ENCODE data around the gene ZNF689.

The ZNF689 gene

GRCh38 chr16:30567991-30568638 is 42.1 kb downstream of the ZNF689 start:
- Histone ChIP-seq H3K4me3 (no peak overlapping the region), H3K27me3 (no peaks in the 10 kb centered on the region), H3K27ac (no peak overlapping the region), H3K9me3 (no peaks in the 10 kb centered on the region), H3K4me1 (peaks cover 0 to 24% (median 22%) of the 10 kb centered on the region in 4 donors), H3K36me3 (no peaks in the 10 kb centered on the region)
- intact Hi-C loops (cut with DNase I; ENCODE audit: low total_unique reads): no loop called here
- TF ChIP-seq CTCF (IDR thresholded peaks at IDR 0.05): no peak
- no peak for DNase-seq

- H3K36me3 ChIP-seq: no peaks in the 10 kb centered on the region
- H3K27me3 ChIP-seq: no peaks in the 10 kb centered on the region
- intact Hi-C loops (cut with DNase I; ENCODE audit: low total_unique reads): no loop called here
- H3K9me3 ChIP-seq: no peaks in the 10 kb centered on the region
- no peak for DNase-seq
- no peak overlapping the region for H3K4me3 ChIP-seq
- no peak overlapping the region for H3K27ac ChIP-seq
- peaks cover 0 to 18% (median 16%) of the 10 kb centered on the region in 4 donors for H3K4me1 ChIP-seq
- no peak for TF ChIP-seq CTCF (IDR thresholded peaks at IDR 0.05)
These were observed 42.8 kb downstream of the ZNF689 start for GRCh38 chr16:30567160-30567990.

GRCh38 chr16:30566531-30566930 is 43.7 kb downstream of the ZNF689 start:
- intact Hi-C loops (cut with DNase I; ENCODE audit: low total_unique reads): no loop called here
- Histone ChIP-seq H3K9me3 (no peaks in the 10 kb centered on the region), H3K36me3 (no peaks in the 10 kb centered on the region), H3K27me3 (no peaks in the 10 kb centered on the region), H3K27ac (no peak overlapping the region), H3K4me1 (peaks cover 0 to 15% (median 13%) of the 10 kb centered on the region in 4 donors), H3K4me3 (no peak overlapping the region)
- DNase-seq: no peak
- TF ChIP-seq CTCF (IDR thresholded peaks at IDR 0.05): no peak

GRCh38 chr16:30565984-30566383 is 44.2 kb downstream of the ZNF689 start:
- Histone ChIP-seq H3K4me1 (peaks cover 0 to 19% (median 16%) of the 10 kb centered on the region in 4 donors), H3K36me3 (no peaks in the 10 kb centered on the region), H3K9me3 (no peaks in the 10 kb centered on the region), H3K27ac (no peak overlapping the region), H3K27me3 (no peaks in the 10 kb centered on the region), H3K4me3 (no peak overlapping the region)
- intact Hi-C loops (cut with DNase I; ENCODE audit: low total_unique reads): no loop called here
- TF ChIP-seq CTCF (IDR thresholded peaks at IDR 0.05): no peak
- DNase-seq: no peak

- TF ChIP-seq CTCF (IDR thresholded peaks at IDR 0.05): no peak
- no peak for DNase-seq
- H3K9me3 ChIP-seq: no peaks in the 10 kb centered on the region
- intact Hi-C loops (cut with DNase I; ENCODE audit: low total_unique reads): no loop called here
- no peak overlapping the region for H3K4me3 ChIP-seq
- peaks cover 0 to 17% (median 12%) of the 10 kb centered on the region in 4 donors for H3K4me1 ChIP-seq
- H3K27ac ChIP-seq: no peak overlapping the region
- H3K27me3 ChIP-seq: no peaks in the 10 kb centered on the region
- no peaks in the 10 kb centered on the region for H3K36me3 ChIP-seq
These were observed 44.7 kb downstream of the ZNF689 start for GRCh38 chr16:30565526-30565925.

All from tibial artery (tissue), 4 donors.